Lung (tissue), 12 donors: ENCODE data around the gene GP5. TPM values are rescaled to one million over a fixed set of nuclear protein-coding genes. Genes with fewer than 3 reads are reported as not detected.

Experiments
- ATAC-seq: fragments of 200-7000 bp; cut with Tn5 transposase; one replicate; pipeline ENCODE4 v1.9.1; 2020; ENCODE audit warnings: moderate number of reproducible peaks; ENCODE audit not compliant: insufficient read depth, low FRiP score
- DNase-seq, 3 donors: peaks; one replicate each; pipeline ENCODE4 v3.0.0-alpha.2; 2013 to 2017
- H3K27ac ChIP-seq, 2 donors: one replicate each; pipeline ENCODE4 v1.5.1; 2013; ENCODE audit warnings: mild to moderate bottlenecking in 2 of 2, moderate library complexity in 2 of 2, control low read depth in 1 of 2, inconsistent platforms in 1 of 2, low read depth in 1 of 2, low read length in 1 of 2
- H3K27me3 ChIP-seq, 3 donors: one replicate each; pipeline ENCODE4 v1.5.1; 2013; ENCODE audit warnings: low read length in 2 of 3; ENCODE audit not compliant: control insufficient read depth in 3 of 3, insufficient read depth in 3 of 3
- H3K36me3 ChIP-seq, 4 donors: one replicate each; pipeline ENCODE4 v1.5.1; 2013; ENCODE audit warnings: low read length in 4 of 4, mild to moderate bottlenecking in 1 of 4, moderate library complexity in 1 of 4; ENCODE audit not compliant: control insufficient read depth in 4 of 4, insufficient read depth in 4 of 4
- H3K4me1 ChIP-seq, 5 donors: one replicate each; pipeline ENCODE4 v1.5.1; 2013; ENCODE audit warnings: low read length in 5 of 5, mild to moderate bottlenecking in 2 of 5, moderate library complexity in 1 of 5; ENCODE audit not compliant: control insufficient read depth in 5 of 5, insufficient read depth in 5 of 5
- H3K4me3 ChIP-seq: one replicate; pipeline ENCODE4 v1.5.1; 2013; ENCODE audit warnings: mild to moderate bottlenecking, control low read depth, moderate library complexity
- H3K9ac ChIP-seq, 2 donors: one replicate each; pipeline ENCODE4 v1.5.1; 2013; ENCODE audit warnings: low read length in 2 of 2, control low read depth in 1 of 2; ENCODE audit not compliant: insufficient read depth in 1 of 2
- H3K9me3 ChIP-seq, 4 donors: one replicate each; pipeline ENCODE4 v1.5.1; 2013; ENCODE audit warnings: low read length in 3 of 4, mild to moderate bottlenecking in 1 of 4, moderate library complexity in 1 of 4; ENCODE audit not compliant: control insufficient read depth in 4 of 4, insufficient read depth in 3 of 4
- CTCF ChIP-seq: IDR thresholded peaks from 2 replicates; pipeline ENCODE4 v1.5.1; 2012; ENCODE audit warnings: mild to moderate bottlenecking; ENCODE audit errors: control extremely low read depth, extremely low read depth
- WGBS, 2 donors: extraction: QIAGEN DNeasy Blood & Tissue Kit; methylation state at CpG; one replicate each; pipeline ENCODE4 v1.1.7; 2013; 5-methylcytosine and 5-hydroxymethylcytosine counted together
- polyA plus RNA-seq, 2 donors: library from polyadenylated mRNA; stranded (reverse); fragments of 200-250 nt; gene quantifications; one replicate each; pipeline ENCODE4 v1.2.1, GENCODE V29; 2013
- total RNA-seq, 2 donors: library from RNA; depleted of rRNA in 1 of 2; stranded (reverse); fragments of >200 nt in 1 of 2; gene quantifications; one replicate each; pipeline ENCODE4 v1.2.1, GENCODE V29; 2014 to 2021
- donor health status: control.
- donor health status: control.
- donor health status: Bipolar disorder and iron deficiency.
- donor health status: healthy.
- donor health status: DM: yes; HTN: yes; CAD: no.

GP5 gene
- total and polyA plus RNA-seq, 4 donors: 0.06 to 1.1 (median 0.37) TPM

GRCh38 chr3:194365526-194365925, 33.5 kb downstream of the GP5 start:
- Histone ChIP-seq H3K9ac (no peak overlapping the region), H3K4me3 (no peak overlapping the region), H3K27ac (no peak overlapping the region), H3K4me1 (peaks cover 0 to 24% (median 5%) of the 10 kb centered on the region in 5 donors), H3K27me3 (peaks cover 0 to 16% (median 6%) of the 10 kb centered on the region in 3 donors), H3K36me3 (no peaks in the 10 kb centered on the region), H3K9me3 (no peaks in the 10 kb centered on the region)
- WGBS, 2 donors: 87 to 96% methylated on average over 6 of the region's 6 CpGs
- no peak for TF ChIP-seq CTCF
- DNase-seq (no peak), ATAC-seq (no peak)

- peaks cover 0 to 24% (median 5%) of the 10 kb centered on the region in 5 donors for H3K4me1 ChIP-seq
- H3K27me3 ChIP-seq: peaks cover 0 to 11% (median 6%) of the 10 kb centered on the region in 3 donors
- H3K4me3 ChIP-seq: no peak overlapping the region
- peak; percentile 84 to 90 (median 86) for DNase-seq
- ATAC-seq: no peak
- WGBS, 2 donors: 66 to 77% methylated on average over 20 of the region's 20 CpGs
- TF ChIP-seq CTCF: no peak
- H3K9ac ChIP-seq: no peak overlapping the region
- no peaks in the 10 kb centered on the region for H3K36me3 ChIP-seq
- H3K9me3 ChIP-seq: no peaks in the 10 kb centered on the region
- H3K27ac ChIP-seq: no peak overlapping the region
Measured at GRCh38 chr3:194364652-194365434, 34.2 kb downstream of the GP5 start.

GRCh38 chr3:194364314-194364651, 34.8 kb downstream of the GP5 start:
- WGBS, 2 donors: 56 to 74% methylated on average over 3 of the region's 3 CpGs
- DNase-seq (no peak), ATAC-seq (no peak)
- H3K27ac ChIP-seq: no peak overlapping the region
- H3K36me3 ChIP-seq: no peaks in the 10 kb centered on the region
- no peak overlapping the region for H3K4me3 ChIP-seq
- no peaks in the 10 kb centered on the region for H3K9me3 ChIP-seq
- H3K9ac ChIP-seq: no peak overlapping the region
- TF ChIP-seq CTCF: no peak
- H3K4me1 ChIP-seq: peaks cover 0 to 24% (median under 1%) of the 10 kb centered on the region in 5 donors
- H3K27me3 ChIP-seq: peaks cover 0 to 6% (median 5%) of the 10 kb centered on the region in 3 donors
